Measurements from ENCODE around the gene DUSP10.

Gene DUSP10

GRCh38 chr1:221723848-221724236 is 18.0 kb downstream of the DUSP10 start:
- Histone ChIP-seq H3K9ac (ENCODE audit: low read length) (no peak overlapping the region), H2AFZ (ENCODE audit: low read length) (no peak overlapping the region), H3K4me2 (ENCODE audit: low read length) (no peak overlapping the region), H3K9me3 (ENCODE audit: low read length) (0 out of 2 replicates have a peak, but pooled peaks cover 3% of the 10 kb centered on the region), H3K4me3 (ENCODE audit: low read depth, low read length, poor library complexity, severe bottlenecking) (no peak overlapping the region), H4K20me1 (ENCODE audit: insufficient read depth, low read length) (no peaks in the 10 kb centered on the region), H3F3A (ENCODE audit: insufficient read depth, low read length) (no peaks in the 10 kb centered on the region), H3K79me2 (ENCODE audit: insufficient read depth, low read length) (peaks cover 12% of the 10 kb centered on the region), H3K36me3 (ENCODE audit: insufficient read depth, low read length) (peaks cover 50% of the 10 kb centered on the region), H3K4me1 (ENCODE audit: insufficient read depth, low read length, severe bottlenecking) (no peaks in the 10 kb centered on the region), H3K9me2 (ENCODE audit: low read depth, low read length) (no peaks in the 10 kb centered on the region), H3K27me3 (ENCODE audit: insufficient read depth, low read length) (no peaks in the 10 kb centered on the region), H3K27ac (ENCODE audit: low read depth, low read length, poor library complexity, severe bottlenecking) (no peak overlapping the region)
- no peak for TF ChIP-seq EZH2 (IDR thresholded peaks at IDR 0.05; ENCODE audit: borderline replicate concordance, low read length)
- TF ChIP-seq CTCF (IDR thresholded peaks at IDR 0.05; ENCODE audit: low read length), result no peak

GRCh38 chr1:221723018-221723847 is 18.7 kb downstream of the DUSP10 start:
- Histone ChIP-seq H3F3A (ENCODE audit: insufficient read depth, low read length) (no peaks in the 10 kb centered on the region), H3K9ac (ENCODE audit: low read length) (no peak overlapping the region), H3K4me2 (ENCODE audit: low read length) (no peak overlapping the region), H3K27me3 (ENCODE audit: insufficient read depth, low read length) (no peaks in the 10 kb centered on the region), H3K4me3 (ENCODE audit: low read depth, low read length, poor library complexity, severe bottlenecking) (no peak overlapping the region), H3K36me3 (ENCODE audit: insufficient read depth, low read length) (peaks cover 44% of the 10 kb centered on the region), H2AFZ (ENCODE audit: low read length) (no peak overlapping the region), H3K9me2 (ENCODE audit: low read depth, low read length) (no peaks in the 10 kb centered on the region), H3K27ac (ENCODE audit: low read depth, low read length, poor library complexity, severe bottlenecking) (no peak overlapping the region), H4K20me1 (ENCODE audit: insufficient read depth, low read length) (no peaks in the 10 kb centered on the region), H3K9me3 (ENCODE audit: low read length) (0 out of 2 replicates have a peak, but pooled peaks cover 3% of the 10 kb centered on the region), H3K79me2 (ENCODE audit: insufficient read depth, low read length) (peaks cover 12% of the 10 kb centered on the region), H3K4me1 (ENCODE audit: insufficient read depth, low read length, severe bottlenecking) (no peaks in the 10 kb centered on the region)
- TF ChIP-seq CTCF (IDR thresholded peaks at IDR 0.05; ENCODE audit: low read length) (no peak), EZH2 (IDR thresholded peaks at IDR 0.05; ENCODE audit: borderline replicate concordance, low read length) (no peak)

DNA sequence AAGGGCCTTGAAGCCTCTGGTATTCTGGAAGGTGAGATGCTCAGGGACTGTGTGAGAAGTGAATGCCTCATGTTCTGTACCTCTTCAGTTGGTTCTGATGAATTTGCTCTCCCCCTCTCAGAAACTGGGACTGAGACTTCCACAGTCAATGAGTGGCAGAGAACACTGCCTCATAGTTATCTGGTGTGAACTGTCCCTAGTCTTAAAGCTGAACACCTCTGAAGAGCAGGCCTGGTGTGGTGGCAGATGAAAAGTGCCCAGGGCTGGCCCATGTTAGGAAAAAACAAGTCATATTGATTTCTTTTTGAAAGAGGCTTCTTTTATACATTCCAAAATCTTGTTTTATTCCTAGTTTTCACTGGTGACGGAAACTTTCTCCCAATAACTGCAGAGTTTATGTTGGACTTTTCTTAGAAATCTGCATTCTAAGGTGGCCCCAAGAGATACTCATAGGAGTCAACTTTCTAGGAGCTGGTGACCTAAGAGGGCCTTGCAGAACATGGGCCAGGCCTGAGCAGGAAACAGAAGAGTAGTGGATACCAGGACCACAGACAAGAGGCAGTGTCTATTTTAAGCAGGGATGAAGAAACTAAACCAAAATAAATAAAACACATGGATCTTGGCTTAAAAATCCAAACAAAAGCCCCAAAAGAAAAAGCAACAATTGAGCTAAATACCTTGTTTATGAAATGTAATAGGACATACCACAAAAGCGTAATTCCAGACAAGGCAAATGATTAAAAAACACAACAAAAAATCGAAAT is 19.5 kb downstream of the DUSP10 start:
- H3K36me3 ChIP-seq (ENCODE audit: insufficient read depth, low read length), result peaks cover 37% of the 10 kb centered on the region
- H3F3A ChIP-seq (ENCODE audit: insufficient read depth, low read length), result no peaks in the 10 kb centered on the region

More for the DNA sequence above, 19.5 kb downstream of the DUSP10 start:
- H3K27me3 ChIP-seq (ENCODE audit: insufficient read depth, low read length), result no peaks in the 10 kb centered on the region
- H2AFZ ChIP-seq (ENCODE audit: low read length), result no peak overlapping the region
- H3K9me2 ChIP-seq (ENCODE audit: low read depth, low read length), result no peaks in the 10 kb centered on the region
- H3K9me3 ChIP-seq (ENCODE audit: low read length), result 0 out of 2 replicates have a peak, but pooled peaks cover 3% of the 10 kb centered on the region
- H3K4me3 ChIP-seq (ENCODE audit: low read depth, low read length, poor library complexity, severe bottlenecking), result no peak overlapping the region
- no peak overlapping the region for H3K27ac ChIP-seq (ENCODE audit: low read depth, low read length, poor library complexity, severe bottlenecking)
- no peak overlapping the region for H3K4me2 ChIP-seq (ENCODE audit: low read length)
- H4K20me1 ChIP-seq (ENCODE audit: insufficient read depth, low read length), result no peaks in the 10 kb centered on the region
- peaks cover 12% of the 10 kb centered on the region; the same call in 1 of the 2 replicates for H3K79me2 ChIP-seq (ENCODE audit: insufficient read depth, low read length)
- no peaks in the 10 kb centered on the region for H3K4me1 ChIP-seq (ENCODE audit: insufficient read depth, low read length, severe bottlenecking)
- H3K9ac ChIP-seq (ENCODE audit: low read length), result no peak overlapping the region
- TF ChIP-seq EZH2 (IDR thresholded peaks at IDR 0.05; ENCODE audit: borderline replicate concordance, low read length) (no peak), CTCF (IDR thresholded peaks at IDR 0.05; ENCODE audit: low read length) (no peak)

Measured in OCI-LY1 (cell line).